H9 (cell line): ENCODE measurements around the gene ROBO1. TPM values are rescaled to one million over a fixed set of nuclear protein-coding genes. Genes with fewer than 3 reads are reported as not detected.
A peak's percentile ranks its signal among the peaks of the same experiment; 100 is the strongest.

Experiments
- DNase-seq: peaks from one replicate; pipeline ENCODE4 v3.0.0-alpha.2; 2017
- H2AFZ ChIP-seq: one replicate; pipeline ENCODE4 v1.6.1; 2013; ENCODE audit warnings: mild to moderate bottlenecking, low read length, control low read depth, moderate library complexity
- H2AK5ac ChIP-seq: 2 replicates; pipeline ENCODE4 v1.6.1; 2013; ENCODE audit warnings: low read length, control low read depth, mixed read lengths; ENCODE audit not compliant: insufficient read length
- H2BK120ac ChIP-seq: one replicate; pipeline ENCODE4 v1.6.1; 2013; ENCODE audit warnings: low read depth, mild to moderate bottlenecking, low read length, control low read depth, inconsistent platforms; ENCODE audit not compliant: poor library complexity, severe bottlenecking
- H2BK12ac ChIP-seq: 2 replicates; pipeline ENCODE4 v1.6.1; 2013; ENCODE audit warnings: low read length, control low read depth, mixed read lengths, low read depth; ENCODE audit not compliant: insufficient read length
- H2BK15ac ChIP-seq: 2 replicates; pipeline ENCODE4 v1.6.1; 2013; ENCODE audit warnings: low read depth, low read length, control low read depth
- H2BK20ac ChIP-seq: one replicate; pipeline ENCODE4 v1.6.1; 2013; ENCODE audit warnings: low read depth, mild to moderate bottlenecking, low read length, control low read depth, inconsistent platforms; ENCODE audit not compliant: poor library complexity, severe bottlenecking
- H2BK5ac ChIP-seq: 2 replicates; pipeline ENCODE4 v1.6.1; 2013; ENCODE audit warnings: low read length, control low read depth, mixed read lengths; ENCODE audit not compliant: insufficient read length
- H3K14ac ChIP-seq: 2 replicates; pipeline ENCODE4 v1.6.1; 2013; ENCODE audit warnings: low read length, control low read depth; ENCODE audit not compliant: insufficient read depth
- H3K18ac ChIP-seq: 2 replicates; pipeline ENCODE4 v1.6.1; 2013; ENCODE audit warnings: low read depth, mild to moderate bottlenecking, mixed read lengths, low read length, control low read depth; ENCODE audit not compliant: insufficient read length
- H3K23ac ChIP-seq: 2 replicates; pipeline ENCODE4 v1.6.1; 2013; ENCODE audit warnings: low read length, control low read depth, mixed read lengths, low read depth; ENCODE audit not compliant: insufficient read length
- H3K23me2 ChIP-seq: 2 replicates; pipeline ENCODE4 v1.6.1; 2013; ENCODE audit warnings: low read depth, mild to moderate bottlenecking, mixed read lengths, low read length, control low read depth; ENCODE audit not compliant: insufficient read length, poor library complexity, severe bottlenecking
- H3K27ac ChIP-seq: 2 replicates; pipeline ENCODE4 v1.5.1; 2013; ENCODE audit warnings: low read length, control low read depth, mixed read lengths, low read depth; ENCODE audit not compliant: insufficient read length
- H3K27me3 ChIP-seq: 2 replicates; pipeline ENCODE4 v1.6.1; 2013; ENCODE audit warnings: low read length, control low read depth, inconsistent platforms; ENCODE audit not compliant: insufficient read depth
- H3K4ac ChIP-seq: 2 replicates; pipeline ENCODE4 v1.6.1; 2013; ENCODE audit warnings: low read depth, mild to moderate bottlenecking, control low read depth, inconsistent platforms, low read length, moderate library complexity
- H3K4me1 ChIP-seq: 2 replicates; pipeline ENCODE4 v1.6.1; 2013; ENCODE audit warnings: low read length, control low read depth, inconsistent platforms; ENCODE audit not compliant: insufficient read depth
- H3K4me2 ChIP-seq: 2 replicates; pipeline ENCODE4 v1.6.1; 2013; ENCODE audit warnings: low read length, control low read depth, mixed read lengths; ENCODE audit not compliant: insufficient read length, insufficient read depth
- H3K56ac ChIP-seq: 2 replicates; pipeline ENCODE4 v1.6.1; 2013; ENCODE audit warnings: low read depth, mild to moderate bottlenecking, mixed read lengths, low read length, control low read depth; ENCODE audit not compliant: insufficient read length
- H3K79me1 ChIP-seq: 2 replicates; pipeline ENCODE4 v1.6.1; 2013; ENCODE audit warnings: low read depth, mild to moderate bottlenecking, moderate library complexity, low read length, control low read depth, inconsistent platforms; ENCODE audit not compliant: insufficient read depth, poor library complexity, severe bottlenecking
- H3K79me2 ChIP-seq: 2 replicates; pipeline ENCODE4 v1.6.1; 2013; ENCODE audit warnings: low read length, control low read depth, inconsistent platforms; ENCODE audit not compliant: insufficient read depth
- H3K9ac ChIP-seq: 2 replicates; pipeline ENCODE4 v1.6.1; 2013; ENCODE audit warnings: low read length, control low read depth, mixed read lengths; ENCODE audit not compliant: insufficient read length; ENCODE audit errors: extremely low read depth
- H3K9me3 ChIP-seq: one replicate; pipeline ENCODE4 v1.6.1; 2013; ENCODE audit warnings: low read depth, low read length, inconsistent platforms; ENCODE audit not compliant: control insufficient read depth
- H3T11ph ChIP-seq: one replicate; pipeline ENCODE4 v1.6.1; 2013; ENCODE audit warnings: mild to moderate bottlenecking, low read length, control low read depth, inconsistent platforms
- H4K20me1 ChIP-seq: one replicate; pipeline ENCODE4 v1.6.1; 2013; ENCODE audit not compliant: control insufficient read depth, insufficient read length, insufficient read depth
- H4K5ac ChIP-seq: 2 replicates; pipeline ENCODE4 v1.6.1; 2013; ENCODE audit warnings: low read depth, mild to moderate bottlenecking, mixed read lengths, low read length, control low read depth; ENCODE audit not compliant: insufficient read length
- H4K8ac ChIP-seq: replicated peaks from 2 replicates; pipeline ENCODE4 v1.6.1; 2013; ENCODE audit warnings: low read length, control low read depth, mixed read lengths, low read depth; ENCODE audit not compliant: insufficient read length
- H4K91ac ChIP-seq: 2 replicates; pipeline ENCODE4 v1.6.1; 2013; ENCODE audit warnings: low read depth, mild to moderate bottlenecking, moderate library complexity, mixed read lengths, low read length, control low read depth; ENCODE audit not compliant: insufficient read length
- H3K27ac Mint-ChIP-seq, 3 experiments: 2 replicates in 2 of 3; 3 replicates in 1 of 3; pipeline ENCODE4 v1.8.0; 2020 to 2021; ENCODE audit warnings: mixed read lengths in 3 of 3, mild to moderate bottlenecking in 1 of 3, moderate library complexity in 1 of 3
- H3K27me3 Mint-ChIP-seq: 2 replicates; pipeline ENCODE4 v1.8.0; 2021; ENCODE audit warnings: low read depth, mild to moderate bottlenecking, moderate library complexity, mixed read lengths
- H3K36me3 Mint-ChIP-seq, 3 experiments: 2 replicates in 2 of 3; 3 replicates in 1 of 3; pipeline ENCODE4 v1.8.0; 2020 to 2021; ENCODE audit warnings: low read depth in 3 of 3, mixed read lengths in 3 of 3; ENCODE audit not compliant: insufficient read depth in 1 of 3
- H3K4me1 Mint-ChIP-seq, 2 experiments: 2 replicates each; pipeline ENCODE4 v1.8.0; 2020; ENCODE audit warnings: mixed read lengths in 2 of 2
- H3K4me3 Mint-ChIP-seq, 2 experiments: 2 replicates in 1 of 2; 3 replicates in 1 of 2; pipeline ENCODE4 v1.8.0; 2020 to 2021; ENCODE audit warnings: mild to moderate bottlenecking in 2 of 2, mixed read lengths in 2 of 2, moderate library complexity in 1 of 2
- H3K9me3 Mint-ChIP-seq, 2 experiments: 2 replicates in 1 of 2; 3 replicates in 1 of 2; pipeline ENCODE4 v1.8.0; 2020; ENCODE audit warnings: mild to moderate bottlenecking in 2 of 2, mixed read lengths in 2 of 2, moderate library complexity in 1 of 2
- WGBS: extraction: QIAGEN DNeasy Blood & Tissue Kit; methylation state at CpG from one replicate; pipeline ENCODE4 v1.1.7; 2013; ENCODE audit warnings: missing lambda C conversion rate, low lambda C conversion rate, mixed read lengths; ENCODE audit not compliant: insufficient read length; ENCODE audit errors: extremely low coverage; 5-methylcytosine and 5-hydroxymethylcytosine counted together
- total RNA-seq: library from RNA; stranded (reverse); gene quantifications from 2 replicates; pipeline ENCODE4 v1.2.1, GENCODE V29; 2021
- TF ChIP-seq, protein P1 (sequence below): fragments of 200-600 bp; sonication (generic); conservative IDR thresholded peaks from 3 replicates; pipeline ENCODE4 v1.8.0; 2021; ENCODE audit warnings: antibody characterized with exemption, mild to moderate bottlenecking

ROBO1 gene
- total RNA-seq, 1 experiment from 2014 or later, result 62.7 TPM

DNA sequence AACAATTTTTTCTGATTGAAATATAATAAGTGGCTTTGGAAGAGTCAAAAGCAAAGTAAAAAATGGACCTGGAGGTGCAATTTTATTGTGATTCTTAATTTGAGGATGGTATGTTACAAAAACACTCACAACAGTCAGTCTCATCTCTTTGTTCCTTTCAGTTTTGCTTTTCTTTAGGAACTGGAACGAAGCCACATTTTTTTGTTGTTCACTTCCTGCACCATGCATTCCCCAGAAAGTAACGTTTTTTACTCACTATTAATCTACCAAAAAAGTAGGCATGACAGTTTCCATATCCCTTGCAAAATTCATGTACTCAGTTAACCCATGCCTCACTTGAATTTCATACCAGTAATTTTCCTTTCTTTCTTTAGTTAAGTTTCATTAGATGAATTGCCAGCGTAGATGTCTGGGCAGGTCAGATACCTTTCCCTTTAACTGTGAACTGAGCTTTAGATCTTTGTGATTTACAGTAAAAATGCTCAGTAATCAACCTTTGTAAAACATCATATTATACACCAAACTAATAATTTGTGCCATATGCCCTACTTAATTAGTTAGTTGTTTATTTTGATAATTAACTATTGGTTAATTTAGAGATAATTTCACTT, 384.3 kb downstream of the ROBO1 start:
- no peak overlapping the region for H3K27ac ChIP-seq
- no peak overlapping the region for H2AFZ ChIP-seq
- no peak overlapping the region for H2BK12ac ChIP-seq
- H3K4me1 ChIP-seq, result no peaks in the 10 kb centered on the region; the same call in 1 of the 2 replicates
- no peak for DNase-seq
- no peak overlapping the region for H3K4me2 ChIP-seq
- H4K5ac ChIP-seq, result no peak overlapping the region
- peaks cover 16 to 21% of the 10 kb centered on the region in 2 experiments for H3K4me1 Mint-ChIP-seq
- no peaks in the 10 kb centered on the region for H3K79me2 ChIP-seq
- no peaks in the 10 kb centered on the region for H3K27me3 ChIP-seq
- H4K8ac ChIP-seq, result no peak overlapping the region
- no peaks in the 10 kb centered on the region for H4K20me1 ChIP-seq
- TF ChIP-seq, protein P1, sequence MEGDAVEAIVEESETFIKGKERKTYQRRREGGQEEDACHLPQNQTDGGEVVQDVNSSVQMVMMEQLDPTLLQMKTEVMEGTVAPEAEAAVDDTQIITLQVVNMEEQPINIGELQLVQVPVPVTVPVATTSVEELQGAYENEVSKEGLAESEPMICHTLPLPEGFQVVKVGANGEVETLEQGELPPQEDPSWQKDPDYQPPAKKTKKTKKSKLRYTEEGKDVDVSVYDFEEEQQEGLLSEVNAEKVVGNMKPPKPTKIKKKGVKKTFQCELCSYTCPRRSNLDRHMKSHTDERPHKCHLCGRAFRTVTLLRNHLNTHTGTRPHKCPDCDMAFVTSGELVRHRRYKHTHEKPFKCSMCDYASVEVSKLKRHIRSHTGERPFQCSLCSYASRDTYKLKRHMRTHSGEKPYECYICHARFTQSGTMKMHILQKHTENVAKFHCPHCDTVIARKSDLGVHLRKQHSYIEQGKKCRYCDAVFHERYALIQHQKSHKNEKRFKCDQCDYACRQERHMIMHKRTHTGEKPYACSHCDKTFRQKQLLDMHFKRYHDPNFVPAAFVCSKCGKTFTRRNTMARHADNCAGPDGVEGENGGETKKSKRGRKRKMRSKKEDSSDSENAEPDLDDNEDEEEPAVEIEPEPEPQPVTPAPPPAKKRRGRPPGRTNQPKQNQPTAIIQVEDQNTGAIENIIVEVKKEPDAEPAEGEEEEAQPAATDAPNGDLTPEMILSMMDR, result no peak
- no peak overlapping the region for H3K56ac ChIP-seq
- no peak overlapping the region for H3K23ac ChIP-seq
- no peak overlapping the region for H2BK120ac ChIP-seq
- peak overlapping the region in 2 of 3 experiments; percentile 40 to 68; a peak in 3 of 7 replicates for H3K27ac Mint-ChIP-seq
- H3K9me3 Mint-ChIP-seq, result no peaks in the 10 kb centered on the region
- no peak overlapping the region for H3K4me3 Mint-ChIP-seq
- H2BK5ac ChIP-seq, result no peak overlapping the region
- no peak overlapping the region for H3K18ac ChIP-seq
- H3K14ac ChIP-seq, result no peak overlapping the region
- no peak overlapping the region for H2AK5ac ChIP-seq
- H3K9ac ChIP-seq, result no peak overlapping the region
- no peaks in the 10 kb centered on the region for H3K27me3 Mint-ChIP-seq
- H3T11ph ChIP-seq, result no peak overlapping the region
- H3K23me2 ChIP-seq, result no peaks in the 10 kb centered on the region
- H4K91ac ChIP-seq, result no peak overlapping the region
- no peaks in the 10 kb centered on the region for H3K9me3 ChIP-seq
- WGBS, result no CpG with 5 or more reads among the region's 3 CpGs
- no peaks in the 10 kb centered on the region for H3K36me3 Mint-ChIP-seq
- H2BK15ac ChIP-seq, result no peak overlapping the region
- no peak overlapping the region for H2BK20ac ChIP-seq
- H3K79me1 ChIP-seq, result no peaks in the 10 kb centered on the region
- H3K4ac ChIP-seq, result no peak overlapping the region
